ENCODE data around the gene ATG2B. TPM values are rescaled to one million over a fixed set of nuclear protein-coding genes. Genes with fewer than 3 reads are reported as not detected.

Gene ATG2B
- total RNA-seq, 6 experiments from 2014 or later: 13.9 to 24.4 (median 16.3) TPM

DNA sequence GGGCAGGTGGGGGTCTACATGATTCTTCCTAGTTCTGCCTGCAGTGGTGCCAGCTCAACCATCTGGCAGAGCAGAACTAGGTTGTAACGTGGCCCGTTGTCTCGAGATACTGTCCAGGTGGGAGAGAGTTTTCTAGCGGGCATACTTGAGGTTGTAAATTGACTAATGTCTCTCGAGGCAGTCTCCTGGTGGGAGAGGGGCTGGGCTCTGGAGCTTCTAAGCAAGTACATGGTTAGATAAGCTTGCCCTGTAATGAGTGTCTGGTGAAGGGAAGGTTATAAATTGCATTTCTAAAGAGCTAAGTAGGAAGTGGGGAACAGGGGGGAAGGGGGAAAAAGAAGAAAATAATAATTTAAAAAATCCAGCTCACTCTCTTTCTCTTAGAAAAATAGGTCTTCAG, 89.0 kb downstream of the ATG2B start:
- H3K27ac ChIP-seq: no peak overlapping the region

DNA sequence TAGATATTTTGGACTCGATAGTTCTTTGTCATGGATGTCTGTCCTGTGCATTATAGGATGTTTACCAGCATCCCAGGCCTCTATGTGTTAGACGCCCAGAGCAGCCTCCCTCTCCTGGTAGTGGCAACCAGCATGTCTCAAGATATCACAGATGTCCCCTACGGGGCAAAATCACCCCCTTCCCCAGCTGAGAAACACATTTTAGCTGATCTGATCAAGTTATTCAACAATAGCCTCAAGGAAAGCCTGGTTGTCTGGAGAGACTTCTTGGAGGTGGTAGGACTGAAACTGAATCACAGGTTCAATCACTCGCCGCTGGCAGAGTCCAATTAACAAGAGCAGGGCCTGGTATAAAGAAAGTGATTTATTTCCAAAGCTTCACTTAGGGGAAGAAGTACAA, 89.5 kb downstream of the ATG2B start:
- H3K9me3 ChIP-seq: no peaks in the 10 kb centered on the region
- no peaks in the 10 kb centered on the region for H3K36me3 ChIP-seq
- no peak overlapping the region for H3K4me3 ChIP-seq
- intact Hi-C loops (cut with DNase I): loop anchor here in 1 of 2 donors (5.0 to 10.0 kb wide), 2 partner anchors 171 to 279 kb away; no protein-coding TSS in a partner anchor
- ATAC-seq (no peak), DNase-seq (no peak)
- H3K4me1 ChIP-seq: peaks cover 0 to 5% (median 0%) of the 10 kb centered on the region in 4 donors
- no peak for TF ChIP-seq POLR2A (IDR thresholded peaks at IDR 0.05)
- TF ChIP-seq, protein P1, sequence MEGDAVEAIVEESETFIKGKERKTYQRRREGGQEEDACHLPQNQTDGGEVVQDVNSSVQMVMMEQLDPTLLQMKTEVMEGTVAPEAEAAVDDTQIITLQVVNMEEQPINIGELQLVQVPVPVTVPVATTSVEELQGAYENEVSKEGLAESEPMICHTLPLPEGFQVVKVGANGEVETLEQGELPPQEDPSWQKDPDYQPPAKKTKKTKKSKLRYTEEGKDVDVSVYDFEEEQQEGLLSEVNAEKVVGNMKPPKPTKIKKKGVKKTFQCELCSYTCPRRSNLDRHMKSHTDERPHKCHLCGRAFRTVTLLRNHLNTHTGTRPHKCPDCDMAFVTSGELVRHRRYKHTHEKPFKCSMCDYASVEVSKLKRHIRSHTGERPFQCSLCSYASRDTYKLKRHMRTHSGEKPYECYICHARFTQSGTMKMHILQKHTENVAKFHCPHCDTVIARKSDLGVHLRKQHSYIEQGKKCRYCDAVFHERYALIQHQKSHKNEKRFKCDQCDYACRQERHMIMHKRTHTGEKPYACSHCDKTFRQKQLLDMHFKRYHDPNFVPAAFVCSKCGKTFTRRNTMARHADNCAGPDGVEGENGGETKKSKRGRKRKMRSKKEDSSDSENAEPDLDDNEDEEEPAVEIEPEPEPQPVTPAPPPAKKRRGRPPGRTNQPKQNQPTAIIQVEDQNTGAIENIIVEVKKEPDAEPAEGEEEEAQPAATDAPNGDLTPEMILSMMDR (IDR thresholded peaks at IDR 0.05): no peak
- H3K27ac ChIP-seq: no peak overlapping the region
- WGBS (ENCODE audit: insufficient coverage, low coverage, low lambda C conversion rate, missing lambda C conversion rate): 87% methylated on average over 5 of the region's 5 CpGs
- no peaks in the 10 kb centered on the region for H3K27me3 ChIP-seq

More for the DNA sequence above, 89.0 kb downstream of the ATG2B start:
- intact Hi-C loops (cut with DNase I): loop anchor here in 1 of 2 donors (5.0 to 10.0 kb wide), 2 partner anchors 172 to 279 kb away; no protein-coding TSS in a partner anchor
- H3K4me1 ChIP-seq: peaks cover 0 to under 1% (median 0%) of the 10 kb centered on the region in 4 donors
- no peak for TF ChIP-seq POLR2A (IDR thresholded peaks at IDR 0.05)
- TF ChIP-seq, protein P1 (IDR thresholded peaks at IDR 0.05): no peak
- DNase-seq (no peak), ATAC-seq (no peak)
- WGBS (ENCODE audit: insufficient coverage, low coverage, low lambda C conversion rate, missing lambda C conversion rate): 76% methylated on average over 4 of the region's 5 CpGs
- H3K9me3 ChIP-seq: no peaks in the 10 kb centered on the region
- no peak overlapping the region for H3K4me3 ChIP-seq
- no peaks in the 10 kb centered on the region for H3K27me3 ChIP-seq
- H3K36me3 ChIP-seq: no peaks in the 10 kb centered on the region

DNA sequence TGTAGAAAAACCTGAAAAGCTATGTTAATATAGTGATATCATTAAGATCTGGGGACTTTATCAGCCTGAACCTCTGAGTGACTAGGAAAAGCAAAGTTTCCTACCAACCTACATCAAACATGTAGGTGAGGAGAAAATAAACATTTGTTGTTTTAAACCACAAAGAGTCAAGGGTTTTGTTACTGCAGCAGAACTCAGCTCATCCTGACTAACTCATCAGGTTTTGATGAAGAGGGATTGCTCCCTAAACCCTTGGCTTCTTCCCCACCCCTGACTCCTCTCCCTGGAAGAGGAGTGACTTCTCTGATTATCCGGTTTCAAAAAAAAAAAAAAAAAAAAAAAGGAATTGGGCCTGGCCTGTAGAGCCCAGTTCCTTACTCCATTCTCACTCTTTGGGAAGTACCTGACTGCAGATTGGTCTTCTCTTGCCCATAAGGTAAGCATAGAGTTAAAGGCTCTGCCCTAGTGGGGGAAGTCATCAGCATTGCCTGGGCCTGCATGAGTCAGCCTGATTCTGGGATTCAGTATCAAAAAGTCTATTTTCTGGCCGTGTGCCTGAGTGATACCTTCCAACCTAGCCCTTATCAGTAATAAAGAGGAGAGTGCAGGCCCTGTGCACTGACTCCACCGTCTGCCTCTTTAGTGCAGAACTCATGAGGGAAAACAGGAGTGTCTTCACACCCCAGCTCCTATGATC, 90.2 kb downstream of the ATG2B start:
- WGBS (ENCODE audit: insufficient coverage, low coverage, low lambda C conversion rate, missing lambda C conversion rate): 20% methylated on average over 2 of the region's 3 CpGs
- Histone ChIP-seq H3K4me1 (peaks cover 0 to 11% (median 0%) of the 10 kb centered on the region in 4 donors), H3K27ac (no peak overlapping the region), H3K27me3 (no peaks in the 10 kb centered on the region), H3K4me3 (no peak overlapping the region), H3K9me3 (no peaks in the 10 kb centered on the region), H3K36me3 (no peaks in the 10 kb centered on the region)
- TF ChIP-seq, protein P1 (IDR thresholded peaks at IDR 0.05): no peak
- no peak for TF ChIP-seq POLR2A (IDR thresholded peaks at IDR 0.05)
- intact Hi-C loops (cut with DNase I): loop anchor here in 1 of 2 donors (5.0 to 10.0 kb wide), 2 partner anchors 171 to 278 kb away; no protein-coding TSS in a partner anchor
- DNase-seq (peak in 1 of 3 donors; percentile 60), ATAC-seq (peak in 2 of 4 donors; percentile 25 to 66)

DNA sequence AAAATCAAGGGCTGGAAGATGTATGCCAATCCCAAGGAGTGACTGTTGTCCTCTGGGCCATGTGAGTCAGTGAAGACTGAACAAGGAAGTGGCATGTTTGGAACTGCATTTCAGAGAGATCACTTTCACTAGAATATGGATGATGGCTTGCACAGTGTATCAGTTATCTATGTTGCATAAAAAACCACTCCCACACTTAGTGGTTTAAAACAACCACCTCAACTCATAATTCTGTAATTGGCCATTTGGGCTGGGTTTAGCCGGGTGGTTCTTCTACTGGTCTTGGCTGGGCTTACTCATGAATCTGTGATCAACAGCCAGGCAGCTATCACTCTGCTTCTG, 91.7 kb downstream of the ATG2B start:
- intact Hi-C loops (cut with DNase I): loop anchor here in 1 of 2 donors (5.0 to 10.0 kb wide), 2 partner anchors 169 to 277 kb away; no protein-coding TSS in a partner anchor
- DNase-seq: no peak

More for the DNA sequence above, 91.7 kb downstream of the ATG2B start:
- Histone ChIP-seq H3K9me3 (no peaks in the 10 kb centered on the region), H3K4me1 (peaks cover 0 to 11% (median 0%) of the 10 kb centered on the region in 4 donors), H3K36me3 (no peaks in the 10 kb centered on the region), H3K27me3 (no peaks in the 10 kb centered on the region), H3K4me3 (no peak overlapping the region), H3K27ac (no peak overlapping the region)
- TF ChIP-seq, protein P1 (IDR thresholded peaks at IDR 0.05): no peak
- TF ChIP-seq POLR2A (IDR thresholded peaks at IDR 0.05): no peak
- WGBS (ENCODE audit: insufficient coverage, low coverage, low lambda C conversion rate, missing lambda C conversion rate): no CpG with 5 or more reads among the region's 1 CpG
- ATAC-seq: no peak
